NCI-H526 treated with DMSO at 0.1 percent for 48 hours (cell line): Measurements from ENCODE around the gene UNC5CL.
"Not testable (repeated sequence)": the region's sequence is repeated elsewhere in the genome, so short reads cannot be mapped to it uniquely, and the experiment has no call there.

ENCODE experiments used
- DNase-seq: peaks from one replicate; lab custom pipeline; 2025; lab: John Stamatoyannopoulos, UW

UNC5CL gene

DNA sequence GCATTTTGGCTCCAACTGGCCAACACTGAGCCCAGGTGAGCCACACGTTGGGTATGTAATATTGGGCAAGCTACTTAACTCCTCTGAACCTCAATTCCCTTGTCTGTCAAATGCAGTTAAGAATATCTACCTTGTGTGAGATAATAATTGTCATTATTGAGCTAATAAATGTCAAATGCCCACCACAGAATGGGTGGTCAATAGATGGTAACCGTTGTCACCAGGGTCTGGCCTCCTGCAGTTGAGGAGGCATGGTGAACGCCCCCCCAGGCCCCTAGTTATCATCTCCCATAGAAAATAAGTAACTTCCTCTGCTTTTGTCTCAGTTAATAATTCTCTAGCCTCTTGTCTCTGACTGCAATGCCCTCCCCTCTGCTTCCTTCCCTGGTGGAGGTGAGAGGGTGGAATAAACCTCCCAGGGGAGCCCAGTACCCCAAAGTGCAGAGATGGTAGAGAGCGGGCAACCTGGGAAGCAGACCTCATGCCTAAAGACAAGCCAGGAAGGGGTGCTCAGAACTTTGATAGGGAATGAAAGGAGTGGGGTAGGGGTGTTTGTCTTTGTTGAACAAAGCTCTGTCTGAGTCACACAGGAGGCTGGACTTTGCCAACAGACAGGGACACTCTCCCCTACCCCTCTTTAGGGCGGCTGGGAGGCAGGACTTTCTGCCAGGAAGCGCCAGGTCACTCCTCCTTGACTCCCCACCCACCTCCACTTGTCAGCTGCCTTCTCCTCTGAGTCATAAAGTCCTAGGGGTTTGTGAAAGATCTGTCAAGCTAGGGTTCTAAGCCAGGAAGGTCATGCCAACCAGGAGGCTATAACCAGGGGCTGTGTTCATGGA, 1.3 kb upstream of the UNC5CL start:
- no peak for DNase-seq

DNA sequence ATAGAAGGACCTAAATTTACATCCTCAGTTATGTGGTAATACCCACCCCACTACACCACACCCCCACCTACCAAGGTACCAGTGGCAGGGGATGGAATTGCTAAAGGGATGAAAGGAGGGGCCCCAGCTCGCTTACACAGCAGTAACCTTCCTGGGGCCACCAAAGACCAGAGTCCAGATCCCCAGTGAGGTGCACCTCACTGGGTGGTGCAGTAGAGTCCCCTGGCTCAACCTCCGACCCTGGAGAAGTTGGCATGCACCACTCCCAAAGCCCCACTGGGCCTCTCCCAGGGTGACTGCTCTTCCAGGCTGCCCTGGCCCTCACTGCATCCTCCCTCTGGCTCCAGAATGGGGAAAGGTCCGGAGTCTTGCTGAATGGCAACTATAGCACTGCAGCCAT, 816 bp downstream of the UNC5CL start:
- DNase-seq, result no peak

DNA sequence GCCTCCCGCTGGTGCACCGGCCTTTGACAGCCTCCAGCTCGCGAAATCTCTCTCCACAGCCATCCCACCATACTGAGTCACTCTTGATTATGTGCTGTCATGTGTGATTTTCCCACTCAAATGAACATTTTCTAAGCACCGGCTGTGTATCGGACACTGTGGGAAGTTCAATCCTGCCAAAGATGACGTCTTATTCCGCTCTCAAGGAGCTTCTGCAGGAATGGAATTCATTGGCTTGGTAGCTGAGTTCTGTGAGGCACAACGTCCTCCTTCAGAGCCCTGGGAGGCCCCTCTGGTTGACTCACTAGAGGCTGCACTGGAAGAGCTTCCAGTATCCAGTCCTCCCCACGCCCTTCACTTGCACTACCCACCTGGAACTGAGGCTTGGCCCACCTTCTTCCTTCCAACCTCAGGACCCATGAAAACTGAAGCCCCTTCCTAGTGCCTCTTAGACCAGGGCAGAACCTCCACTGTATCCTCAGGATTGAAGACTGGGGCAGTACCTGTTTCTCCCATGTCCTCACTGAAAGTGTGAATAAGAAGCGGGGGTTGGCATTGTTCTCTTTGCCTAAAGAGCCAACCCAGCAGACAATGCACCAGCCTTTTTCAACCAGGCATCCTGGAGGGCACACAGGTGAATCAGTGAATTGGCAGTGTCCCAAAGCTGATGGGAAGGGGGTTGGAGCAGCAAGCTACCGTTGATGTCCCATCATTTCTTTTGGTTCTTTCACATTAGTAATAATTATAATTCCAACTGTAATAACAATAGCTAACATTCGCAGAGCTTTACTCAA, 1.7 kb downstream of the UNC5CL start:
- no peak for DNase-seq

DNA sequence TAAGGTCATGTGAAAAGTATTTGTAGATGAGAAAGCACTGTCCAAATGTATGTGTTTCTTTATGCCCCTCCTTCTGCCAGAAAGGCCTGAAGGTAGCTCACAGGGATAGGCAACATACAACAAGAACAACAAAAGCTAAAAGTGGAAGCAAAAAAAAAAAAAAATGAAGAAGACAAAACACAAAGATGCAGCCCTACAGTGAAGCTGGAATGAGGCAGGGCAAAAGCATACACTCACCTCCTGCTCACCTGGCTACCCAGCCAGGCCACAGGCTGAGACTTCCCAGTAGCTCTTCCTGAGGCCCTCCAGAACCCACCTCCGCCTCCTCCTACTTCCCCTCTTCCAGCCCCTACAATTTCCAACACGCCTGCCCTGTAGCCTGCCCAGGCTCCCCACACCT, 2.4 kb downstream of the UNC5CL start:
- no peak for DNase-seq

DNA sequence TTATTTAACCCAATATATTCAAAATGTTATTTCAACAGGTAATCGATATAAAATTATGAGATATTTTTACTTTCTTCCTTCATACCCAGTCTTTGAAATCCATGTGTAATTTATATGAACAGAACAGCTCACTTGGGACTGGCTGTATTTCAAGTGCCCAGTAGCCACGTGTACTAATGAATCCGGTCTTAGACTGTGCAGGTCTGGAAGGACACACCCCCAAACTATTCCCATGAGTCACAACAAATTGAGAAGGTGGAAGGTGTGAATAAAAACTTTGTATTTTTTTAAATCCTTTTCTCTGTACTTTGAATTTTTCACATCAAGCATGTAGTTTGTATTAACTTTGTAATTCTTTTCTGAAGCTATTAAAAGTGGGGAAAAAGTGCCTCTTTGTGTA, 2.8 kb downstream of the UNC5CL start:
- DNase-seq, result no peak

DNA sequence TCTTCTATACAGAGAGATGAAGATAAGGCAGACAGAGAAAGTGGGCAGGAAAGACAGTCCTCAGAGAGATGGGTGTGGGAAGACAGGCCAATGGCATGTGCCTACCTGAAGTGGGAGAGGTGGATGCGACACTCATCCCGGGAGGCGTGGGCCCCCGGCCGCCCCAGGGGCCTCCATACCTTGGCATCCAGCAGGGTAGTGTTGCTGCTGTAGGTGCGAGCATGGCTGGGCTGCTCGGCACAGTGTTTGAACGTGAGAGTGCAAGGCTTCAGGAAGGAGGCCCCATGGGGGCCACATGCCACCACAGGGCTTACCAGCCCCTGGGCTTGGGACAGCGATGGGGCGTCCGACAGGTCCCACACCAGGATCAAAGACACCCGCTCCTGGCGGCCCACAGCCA, 5.2 kb downstream of the UNC5CL start:
- no peak for DNase-seq

DNA sequence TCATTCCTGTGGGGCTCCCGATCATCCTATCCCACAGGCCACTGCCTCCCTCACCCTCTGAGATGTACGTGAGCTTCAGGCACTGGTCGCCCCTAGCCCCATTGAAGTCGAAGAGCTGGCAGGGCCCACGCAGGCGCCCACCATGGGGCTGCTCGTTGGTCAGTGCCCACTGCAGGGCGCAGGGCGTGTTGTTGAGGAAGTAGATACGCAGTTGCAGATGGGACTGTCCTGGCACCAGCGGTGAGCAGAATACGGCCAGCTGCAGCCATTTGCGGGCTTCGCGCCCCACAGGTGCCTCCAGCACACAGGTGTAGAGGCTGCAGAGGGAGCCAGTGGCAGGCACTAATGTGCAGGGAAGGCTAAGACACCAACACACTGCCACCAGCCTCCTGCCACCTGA, 6.2 kb downstream of the UNC5CL start:
- no peak for DNase-seq

DNA sequence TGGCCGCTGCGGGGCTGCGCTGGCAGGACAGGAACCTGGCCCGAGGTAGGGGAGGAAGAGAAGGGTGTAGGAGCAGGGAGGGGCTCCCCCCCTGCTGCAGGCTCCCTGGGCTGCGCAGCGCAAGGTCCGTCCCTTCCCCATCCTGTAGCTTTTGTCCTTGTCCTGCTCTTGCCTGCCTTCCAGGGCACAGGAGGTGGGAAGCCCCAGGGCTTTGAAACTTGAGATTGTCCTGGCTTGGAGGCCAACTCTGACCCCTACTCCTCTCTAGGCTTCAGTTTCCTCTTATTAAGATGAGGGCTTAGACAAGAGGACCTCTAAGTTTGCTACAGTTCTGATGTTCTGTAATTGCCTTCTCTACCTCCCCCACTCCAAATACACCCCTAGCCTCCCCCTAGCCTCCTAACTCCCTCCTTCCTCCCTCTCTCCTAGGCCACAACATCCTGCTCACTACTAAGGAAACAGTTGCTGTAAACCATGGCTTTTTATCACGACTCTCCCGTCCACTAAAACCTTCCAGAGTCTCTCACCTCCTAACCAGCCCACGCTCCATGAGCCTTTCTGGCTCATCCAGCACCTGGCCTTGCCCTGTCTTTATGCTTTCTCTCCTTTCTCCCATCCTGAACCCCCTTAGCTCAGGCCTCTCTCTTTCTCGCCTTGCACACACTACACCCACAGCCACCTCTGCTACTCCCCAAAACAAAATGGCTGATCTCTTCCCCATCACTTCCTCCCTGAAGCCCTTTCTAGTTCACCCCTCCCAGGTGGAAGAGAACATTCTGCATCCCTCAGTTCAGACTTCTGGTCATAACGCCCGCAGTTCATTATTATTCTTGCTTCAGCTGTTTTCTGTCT, 10.2 kb downstream of the UNC5CL start:
- DNase-seq, result no peak

DNA sequence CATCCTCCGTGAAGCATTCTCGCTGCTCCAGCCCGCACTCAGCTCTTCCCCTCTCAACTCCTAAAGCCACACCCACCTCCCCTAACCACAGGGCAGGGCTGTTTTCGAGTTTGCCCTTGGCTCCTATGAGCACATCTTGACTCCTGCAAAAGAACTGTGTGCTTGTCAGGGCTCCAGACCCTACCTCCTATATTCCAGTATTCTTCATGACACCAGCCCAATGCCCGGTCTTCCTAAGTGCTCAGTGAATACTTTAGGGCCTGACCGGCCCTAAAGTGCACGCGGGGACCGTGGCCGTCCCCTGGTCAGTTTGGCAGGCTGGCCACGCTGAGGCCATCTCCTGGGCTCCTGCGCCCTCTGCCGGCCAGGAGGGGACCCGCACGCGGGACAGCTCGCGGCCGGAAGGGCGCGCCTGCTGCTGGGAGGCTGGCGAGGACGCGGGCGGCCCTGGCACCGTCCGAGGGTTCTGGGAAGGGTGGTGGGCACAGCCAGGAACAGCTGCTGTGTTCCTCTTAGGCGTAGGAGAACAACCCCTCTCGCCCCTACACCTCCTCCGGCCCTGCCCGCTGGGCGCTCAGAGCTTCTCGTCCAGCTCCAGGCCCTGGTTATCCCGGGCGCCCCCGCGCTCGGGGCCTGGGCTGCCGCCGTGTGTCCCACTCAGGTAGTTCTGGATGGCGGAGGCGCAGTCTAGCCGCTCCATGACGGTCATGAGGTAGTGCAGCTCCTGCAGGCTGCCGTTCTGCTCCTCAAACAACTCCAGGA, 11.0 kb downstream of the UNC5CL start:
- peak; percentile 73 for DNase-seq

DNA sequence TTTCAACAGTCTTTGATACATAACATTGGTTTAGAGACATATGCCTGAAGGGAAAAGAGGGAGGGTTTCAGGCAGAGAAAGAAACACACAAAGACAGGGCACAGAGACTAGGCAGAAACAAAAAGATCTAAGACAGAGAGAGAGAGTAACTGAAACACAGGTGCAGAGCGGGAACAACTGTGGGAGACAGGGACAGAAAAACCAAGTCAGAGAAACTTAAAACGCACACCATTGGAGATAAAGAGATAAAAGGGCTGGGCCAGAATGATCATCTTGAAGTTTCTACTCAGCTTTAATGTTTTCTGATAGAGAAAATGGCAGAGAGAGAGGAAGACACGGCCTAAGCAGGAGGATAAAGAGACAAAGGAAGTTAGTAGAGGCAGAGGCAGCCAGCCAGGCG, 11.8 kb downstream of the UNC5CL start:
- DNase-seq, result no peak

DNA sequence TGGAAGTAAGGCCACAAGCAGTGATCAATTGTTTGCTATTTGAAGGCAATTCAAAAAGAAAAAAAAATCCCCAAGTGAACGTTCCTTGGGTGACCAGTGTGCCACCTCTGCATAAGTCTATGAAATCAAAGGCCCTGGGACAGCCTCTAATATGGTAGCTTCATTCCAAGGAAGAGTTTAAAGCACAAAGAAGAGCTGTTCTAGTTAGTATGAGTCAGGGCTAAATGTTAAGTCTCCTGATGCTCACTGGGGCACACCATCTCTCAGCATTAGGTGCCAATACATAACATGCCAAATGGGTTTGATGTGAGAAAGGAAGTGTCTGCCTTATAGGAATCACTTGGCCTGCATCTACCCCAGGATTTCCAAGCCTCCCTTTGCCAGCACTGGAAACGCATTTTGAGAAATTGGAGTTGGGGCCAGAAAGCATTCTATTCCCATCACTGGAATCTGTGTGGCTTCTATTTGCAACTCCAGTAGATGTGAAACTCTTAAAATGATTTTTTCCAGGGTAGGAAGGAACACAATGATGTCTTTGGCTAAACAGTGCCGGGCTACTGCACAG, 13.0 kb downstream of the UNC5CL start:
- DNase-seq, result no peak

DNA sequence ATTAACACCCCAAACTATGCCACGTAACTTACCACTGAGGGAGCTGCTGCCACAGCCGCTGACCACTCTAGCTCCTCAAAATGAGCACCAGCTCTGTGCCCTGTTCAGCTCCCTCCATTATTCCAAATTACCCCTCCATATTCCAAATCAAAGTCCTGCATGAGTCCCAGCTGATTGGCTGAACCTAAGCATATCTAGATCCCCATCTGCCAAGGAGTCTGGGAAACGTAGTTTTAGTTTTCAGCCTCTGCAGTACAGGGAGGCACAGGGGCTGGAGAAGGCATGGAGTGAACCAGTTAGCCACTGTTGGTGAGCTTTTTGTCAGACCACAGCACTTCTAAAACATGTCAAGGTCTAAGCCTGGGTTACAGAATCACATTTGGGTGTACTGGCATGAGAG, 15.9 kb downstream of the UNC5CL start:
- DNase-seq, result no peak

DNA sequence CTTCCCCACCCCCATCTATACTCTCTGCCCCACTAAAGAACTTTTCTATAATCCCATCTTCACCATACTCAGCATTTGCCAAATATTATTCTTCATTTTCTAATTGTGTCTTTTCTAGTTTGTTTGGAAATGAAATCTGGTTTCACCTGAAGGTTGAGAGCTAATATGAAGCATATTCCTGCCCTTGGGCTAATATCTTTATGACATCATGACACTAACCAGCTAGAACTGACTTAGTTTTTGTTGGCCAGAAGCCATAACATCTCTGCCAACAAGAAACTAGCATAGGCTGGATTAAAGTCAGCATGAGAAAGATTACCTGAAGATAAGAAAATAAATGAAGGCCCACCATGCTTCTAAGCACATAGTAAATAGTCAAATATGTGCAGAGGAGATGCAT, 16.7 kb downstream of the UNC5CL start:
- DNase-seq, result no peak

DNA sequence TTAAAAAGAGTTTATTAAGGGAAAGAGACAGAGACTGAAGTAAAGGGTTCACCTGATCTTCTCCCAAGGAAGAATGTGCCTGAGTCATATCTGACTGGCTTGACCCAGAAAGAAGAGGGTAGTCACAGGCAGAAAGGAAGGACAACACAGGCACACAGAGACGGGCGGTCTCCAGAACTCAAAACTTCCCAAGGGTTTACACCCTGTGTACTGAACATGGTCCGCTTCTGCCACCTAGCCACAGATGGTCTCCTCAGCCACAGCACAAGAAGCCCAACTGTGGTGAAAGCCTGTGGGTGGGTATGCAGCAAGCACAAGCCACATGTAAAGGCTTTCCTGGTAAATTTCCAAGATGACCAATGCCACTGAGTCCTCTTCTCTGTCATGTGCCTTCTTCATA, 17.2 kb downstream of the UNC5CL start:
- no peak for DNase-seq

DNA sequence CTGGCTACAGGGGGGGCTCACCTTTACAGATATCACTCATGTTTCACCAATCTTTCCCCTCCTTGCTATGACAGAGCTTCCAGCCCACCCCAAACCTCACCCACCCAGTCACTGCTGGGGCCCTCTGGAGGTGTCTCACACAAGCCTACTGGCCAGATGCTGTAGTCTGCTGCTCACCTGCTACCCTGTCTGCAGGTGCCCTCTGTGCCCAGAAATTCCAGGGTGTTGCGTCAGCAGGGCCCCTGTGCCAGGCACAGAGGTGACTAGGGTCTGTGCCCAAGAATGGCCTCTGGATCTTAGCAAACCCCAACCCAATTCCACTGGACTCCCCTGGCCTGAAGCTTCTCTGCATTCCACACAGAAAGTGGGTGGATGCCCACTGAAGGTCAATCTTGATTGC, 21.4 kb downstream of the UNC5CL start:
- DNase-seq, result no peak

DNA sequence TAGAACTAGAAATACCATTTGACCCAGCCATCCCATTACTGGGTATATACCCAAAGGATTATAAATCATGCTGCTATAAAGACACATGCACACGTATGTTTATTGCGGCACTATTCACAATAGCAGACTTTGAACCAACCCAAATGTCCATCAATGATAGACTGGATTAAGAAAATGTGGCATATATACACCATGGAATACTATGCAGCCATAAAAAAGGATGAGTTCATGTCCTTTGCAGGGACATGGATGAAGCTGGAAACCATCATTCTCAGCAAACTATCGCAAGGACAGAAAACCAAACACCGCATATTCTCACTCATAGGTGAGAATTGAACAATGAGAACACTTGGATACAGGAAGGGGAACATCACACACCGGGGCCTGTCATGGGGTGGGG, 23.2 kb downstream of the UNC5CL start:
- not testable (repeated sequence) for DNase-seq

DNA sequence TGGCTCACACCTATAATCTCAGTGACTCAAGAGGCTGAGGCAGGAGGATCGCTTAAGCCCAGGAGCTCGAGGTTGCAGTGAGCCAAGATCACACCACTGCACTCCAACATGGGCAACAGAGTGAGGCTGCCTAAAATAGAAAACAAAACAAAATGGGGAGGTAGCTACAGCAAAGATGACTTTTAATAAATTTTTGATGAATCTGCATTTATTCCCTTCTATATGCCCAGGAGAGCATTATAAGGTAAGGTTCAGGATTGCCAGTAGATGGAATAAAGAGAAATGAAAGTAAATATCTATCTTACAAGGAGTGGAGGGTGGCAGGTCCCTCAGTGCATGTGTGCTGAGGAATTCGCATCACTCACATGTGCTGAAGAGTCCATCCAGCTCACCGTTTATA, 24.2 kb downstream of the UNC5CL start:
- DNase-seq, result no peak

DNA sequence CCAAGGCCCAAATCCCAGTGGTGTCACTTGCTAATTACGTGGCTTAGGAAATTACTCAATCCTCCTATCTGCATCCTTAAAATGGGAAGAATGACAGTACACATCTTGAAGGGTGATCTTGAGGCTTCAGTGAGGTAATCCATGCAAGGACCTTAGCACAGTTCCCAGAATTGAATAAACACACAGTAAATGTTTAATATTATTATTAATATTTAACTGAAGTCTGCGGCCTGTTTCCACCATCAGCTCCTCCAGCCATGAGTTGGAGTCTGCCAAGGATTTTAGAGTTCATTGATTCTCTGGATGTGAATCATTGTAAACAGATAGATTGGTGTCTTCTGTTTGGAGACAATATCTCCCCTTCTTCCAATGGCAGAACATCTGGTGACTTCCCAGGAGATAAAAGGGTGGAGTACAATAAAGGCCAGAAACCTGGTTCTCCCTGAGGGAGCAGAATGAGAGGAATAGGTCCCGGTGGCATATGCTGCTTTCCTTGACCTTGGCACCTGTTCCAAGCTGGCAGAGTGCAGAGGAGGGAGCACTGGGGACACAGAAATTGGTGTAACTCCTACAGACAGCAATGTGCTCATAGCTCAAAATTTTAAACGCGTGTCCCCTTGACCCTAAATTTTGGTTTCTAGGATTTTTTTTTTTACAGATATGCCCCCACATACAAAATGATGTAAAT, 25.4 kb downstream of the UNC5CL start:
- DNase-seq, result no peak

DNA sequence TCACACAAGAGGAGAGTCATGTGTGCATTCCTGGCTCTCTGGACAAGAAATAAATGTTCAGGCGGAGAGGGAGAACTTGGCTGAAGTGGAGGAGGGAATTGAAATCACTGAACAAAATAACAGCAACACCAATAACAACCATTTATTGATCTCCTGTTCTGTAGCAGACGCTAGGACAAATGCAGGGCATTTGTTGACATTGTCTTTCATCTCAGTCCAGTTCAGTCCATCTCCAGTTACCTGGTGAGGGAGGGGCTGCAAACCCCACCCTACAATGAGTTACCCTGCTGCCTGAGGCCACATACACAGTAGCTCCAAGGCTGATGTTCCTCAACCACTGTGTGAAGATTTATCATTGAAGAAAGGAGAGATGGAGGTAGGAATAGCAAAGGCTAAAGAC, 27.3 kb downstream of the UNC5CL start:
- DNase-seq, result no peak

DNA sequence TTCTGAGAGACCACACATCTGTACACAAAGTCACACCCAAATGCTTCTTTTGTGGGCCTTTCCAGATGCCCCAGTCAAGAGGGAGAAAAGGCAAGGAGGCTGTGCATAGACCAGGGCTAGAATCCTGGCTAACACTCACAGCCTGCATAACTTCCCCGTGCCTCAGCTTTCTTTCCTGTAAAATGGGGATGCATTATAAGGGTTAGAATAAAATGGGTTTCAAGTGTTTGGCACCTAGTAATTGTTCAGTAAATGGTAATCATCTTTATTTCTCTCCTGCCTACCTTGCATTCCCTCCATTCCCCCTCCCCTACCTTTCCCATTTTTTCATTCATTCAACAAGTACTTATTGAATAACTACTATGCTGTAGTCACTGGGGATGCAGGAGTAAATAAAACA, 29.4 kb downstream of the UNC5CL start:
- no peak for DNase-seq

DNA sequence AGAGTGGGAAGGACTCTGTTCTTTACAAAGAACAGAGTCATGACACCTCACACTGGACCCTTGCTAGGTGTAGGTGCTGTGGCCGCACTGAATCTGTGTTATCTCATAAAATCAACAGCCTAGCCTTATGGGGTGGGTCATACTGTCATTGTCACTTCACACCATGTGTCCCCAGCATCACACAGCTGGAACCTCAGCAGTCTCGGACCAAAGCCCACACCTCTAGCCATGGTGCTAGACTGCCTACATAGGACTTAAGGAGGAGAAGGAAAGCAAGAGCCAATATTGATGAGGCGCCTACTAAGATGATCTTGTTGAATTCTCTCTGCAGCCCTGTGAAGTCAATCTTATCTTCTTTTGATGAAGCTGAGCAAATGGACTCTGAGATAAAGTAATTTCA, 31.0 kb downstream of the UNC5CL start:
- DNase-seq, result no peak
